ENCODE data around the gene RNFT1.
"Not testable (repeated sequence)": the region's sequence is repeated elsewhere in the genome, so short reads cannot be mapped to it uniquely, and the experiment has no call there.

Gene RNFT1

DNA sequence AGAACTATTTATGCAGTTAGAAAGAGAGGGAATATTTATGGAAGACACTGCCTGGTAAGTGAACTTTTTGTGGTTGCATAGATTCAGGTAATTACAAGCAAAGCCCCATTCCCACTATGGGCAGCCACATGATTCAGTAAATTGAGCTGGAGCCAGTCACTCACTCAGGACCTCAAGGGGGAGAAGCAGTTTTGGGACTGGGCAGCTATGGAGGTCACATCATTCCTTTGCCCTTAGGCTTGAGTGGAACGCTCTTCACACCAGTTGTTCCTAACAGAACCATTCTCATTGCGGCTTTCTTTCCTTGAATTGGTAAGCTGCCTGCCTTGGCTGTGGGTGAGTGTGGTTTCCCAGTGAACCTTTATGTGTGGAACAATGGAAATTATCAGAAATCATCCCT lies 34.4 kb downstream of the RNFT1 start:
- peaks cover 65% of the 10 kb centered on the region for H3K36me3 ChIP-seq (ENCODE audit: control insufficient read depth, insufficient read depth, low read length)
- H3K9ac ChIP-seq (ENCODE audit: low read length); H3K4me3 ChIP-seq (ENCODE audit: low read depth, low read length); H3K9me3 ChIP-seq (ENCODE audit: control insufficient read depth, insufficient read depth, low read depth, low read length); H3K4me1 ChIP-seq (ENCODE audit: control insufficient read depth, insufficient read depth, low read length); H3K27me3 ChIP-seq (ENCODE audit: control insufficient read depth, insufficient read depth, low read length); H3K27ac ChIP-seq (ENCODE audit: low read depth, low read length): not testable (repeated sequence)

DNA sequence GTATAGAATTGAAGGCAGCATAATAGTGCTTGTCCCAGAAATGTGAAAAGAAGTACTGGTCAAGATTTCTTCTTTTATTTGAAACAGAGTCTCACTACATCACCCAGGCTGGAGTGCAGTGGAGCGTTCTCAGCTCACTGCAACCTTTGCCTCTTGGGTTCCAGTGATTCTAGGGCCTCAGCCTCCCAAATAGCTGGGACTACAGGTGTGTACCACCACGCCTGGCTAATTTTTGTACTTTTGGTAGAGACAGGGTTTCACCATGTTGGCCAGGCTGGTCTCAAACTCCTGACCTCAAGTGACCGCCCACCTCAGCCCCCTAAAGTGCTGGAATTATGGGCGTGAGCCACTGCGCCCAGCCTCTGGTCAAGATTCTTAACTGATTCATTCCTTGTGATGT lies 43.9 kb downstream of the RNFT1 start:
- not testable (repeated sequence) for H3K9ac ChIP-seq (ENCODE audit: low read length); H3K4me1 ChIP-seq (ENCODE audit: control insufficient read depth, insufficient read depth, low read length); H3K9me3 ChIP-seq (ENCODE audit: control insufficient read depth, insufficient read depth, low read depth, low read length); H3K4me3 ChIP-seq (ENCODE audit: low read depth, low read length); H3K27ac ChIP-seq (ENCODE audit: low read depth, low read length); H3K27me3 ChIP-seq (ENCODE audit: control insufficient read depth, insufficient read depth, low read length)
- H3K36me3 ChIP-seq (ENCODE audit: control insufficient read depth, insufficient read depth, low read length), result peaks cover 22% of the 10 kb centered on the region

DNA sequence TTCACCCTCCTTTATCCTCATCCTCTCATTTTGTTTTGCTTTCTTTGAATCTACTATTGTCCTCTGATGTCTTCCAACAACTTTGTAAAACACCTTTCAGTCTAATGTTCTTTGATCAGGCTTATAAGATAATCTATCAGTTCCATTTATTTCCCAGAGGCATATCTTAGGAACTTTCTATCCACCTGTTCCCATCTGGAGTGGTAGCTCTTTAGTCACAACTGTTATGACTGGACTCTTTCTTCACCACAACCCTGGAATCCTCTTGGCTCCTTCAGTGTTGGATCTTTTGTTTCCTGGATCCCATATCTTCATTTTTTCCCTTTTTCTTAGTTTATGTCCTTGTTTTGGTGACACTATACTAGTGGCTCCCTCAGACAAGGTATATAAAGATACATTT lies 48.1 kb downstream of the RNFT1 start:
- Histone ChIP-seq H3K4me3 (ENCODE audit: low read depth, low read length) (no peak overlapping the region), H3K9me3 (ENCODE audit: control insufficient read depth, insufficient read depth, low read depth, low read length) (no peaks in the 10 kb centered on the region), H3K27me3 (ENCODE audit: control insufficient read depth, insufficient read depth, low read length) (no peaks in the 10 kb centered on the region), H3K36me3 (ENCODE audit: control insufficient read depth, insufficient read depth, low read length) (peaks cover 33% of the 10 kb centered on the region), H3K9ac (ENCODE audit: low read length) (no peak overlapping the region), H3K4me1 (ENCODE audit: control insufficient read depth, insufficient read depth, low read length) (no peaks in the 10 kb centered on the region), H3K27ac (ENCODE audit: low read depth, low read length) (no peak overlapping the region)

DNA sequence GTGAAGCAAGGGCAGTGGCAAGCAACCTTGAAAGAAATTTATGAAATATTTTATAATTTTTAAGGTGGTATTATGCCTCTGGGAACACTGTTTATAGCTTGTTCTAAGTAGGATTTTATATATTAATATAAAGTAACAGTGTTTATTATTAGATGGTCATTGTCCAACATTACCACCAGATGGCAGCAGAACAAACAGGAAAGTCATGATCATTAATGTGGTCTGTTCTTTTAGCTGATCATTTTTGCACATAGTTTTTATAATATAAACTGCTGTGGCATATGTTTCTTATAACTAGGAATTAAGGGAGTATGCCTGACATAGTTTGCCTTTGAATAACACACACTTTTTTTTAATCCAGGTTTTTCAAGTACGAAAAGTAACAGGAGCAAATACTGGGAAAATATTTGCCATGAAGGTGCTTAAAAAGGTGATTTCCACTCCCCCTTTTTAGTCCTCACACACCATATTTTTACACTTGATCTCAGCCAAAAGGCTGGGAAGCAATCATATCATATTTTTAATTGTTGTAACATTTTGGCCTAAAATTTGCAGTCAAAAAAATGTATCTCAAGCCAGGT lies 50.2 kb downstream of the RNFT1 start:
- H3K4me3 ChIP-seq (ENCODE audit: low read depth, low read length), result no peak overlapping the region
- H3K36me3 ChIP-seq (ENCODE audit: control insufficient read depth, insufficient read depth, low read length), result peaks cover 32% of the 10 kb centered on the region
- H3K9me3 ChIP-seq (ENCODE audit: control insufficient read depth, insufficient read depth, low read depth, low read length), result no peaks in the 10 kb centered on the region
- H3K27me3 ChIP-seq (ENCODE audit: control insufficient read depth, insufficient read depth, low read length), result no peaks in the 10 kb centered on the region
- no peak overlapping the region for H3K27ac ChIP-seq (ENCODE audit: low read depth, low read length)
- H3K9ac ChIP-seq (ENCODE audit: low read length), result no peak overlapping the region
- no peaks in the 10 kb centered on the region for H3K4me1 ChIP-seq (ENCODE audit: control insufficient read depth, insufficient read depth, low read length)

DNA sequence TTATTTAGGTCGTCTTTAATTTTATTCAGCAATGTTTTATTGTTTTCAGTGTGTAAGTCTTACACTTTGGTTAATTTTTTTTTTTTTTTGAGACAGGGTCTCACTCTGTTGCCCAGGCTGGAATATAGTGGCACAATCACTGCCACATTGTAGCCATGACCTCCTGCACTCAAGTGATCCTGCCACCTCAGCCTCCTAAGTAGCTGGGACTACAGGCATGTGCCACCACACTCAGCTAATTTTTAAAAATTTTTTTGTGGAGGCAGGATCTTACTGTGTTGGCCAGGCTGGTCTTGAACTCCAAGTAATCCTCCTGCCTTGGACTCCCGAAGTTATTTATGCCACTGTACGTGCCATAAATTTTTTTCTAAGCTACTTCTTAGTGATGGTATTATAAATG lies 57.1 kb downstream of the RNFT1 start:
- Histone ChIP-seq H3K27me3 (ENCODE audit: control insufficient read depth, insufficient read depth, low read length) (no peaks in the 10 kb centered on the region), H3K9me3 (ENCODE audit: control insufficient read depth, insufficient read depth, low read depth, low read length) (no peaks in the 10 kb centered on the region), H3K4me3 (ENCODE audit: low read depth, low read length) (no peak overlapping the region), H3K36me3 (ENCODE audit: control insufficient read depth, insufficient read depth, low read length) (peaks cover 4% of the 10 kb centered on the region; the same call in 1 of the 2 replicates), H3K27ac (ENCODE audit: low read depth, low read length) (no peak overlapping the region), H3K9ac (ENCODE audit: low read length) (no peak overlapping the region), H3K4me1 (ENCODE audit: control insufficient read depth, insufficient read depth, low read length) (no peaks in the 10 kb centered on the region)

DNA sequence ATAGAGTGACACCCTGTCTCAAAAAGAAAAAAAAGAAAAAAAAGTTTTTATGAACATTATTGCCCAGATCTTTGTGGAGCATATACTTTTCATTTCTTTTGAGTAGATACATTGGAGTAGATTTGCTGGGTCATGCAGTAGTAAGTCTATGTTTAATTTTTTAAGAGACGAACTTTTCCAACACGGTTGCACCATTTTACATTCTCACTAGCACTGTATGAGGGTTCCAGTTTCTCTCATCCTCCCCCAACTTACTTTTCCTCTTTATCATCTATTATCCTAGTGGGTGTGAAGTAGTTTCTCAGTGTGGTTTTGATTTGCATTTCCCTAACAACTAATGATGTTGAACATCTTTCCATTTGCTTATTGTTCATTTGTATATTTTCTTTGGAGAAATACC lies 61.1 kb downstream of the RNFT1 start:
- Histone ChIP-seq H3K27me3 (ENCODE audit: control insufficient read depth, insufficient read depth, low read length) (no peaks in the 10 kb centered on the region), H3K27ac (ENCODE audit: low read depth, low read length) (no peak overlapping the region)

More for the DNA sequence above, 61.1 kb downstream of the RNFT1 start:
- H3K9me3 ChIP-seq (ENCODE audit: control insufficient read depth, insufficient read depth, low read depth, low read length), result no peaks in the 10 kb centered on the region
- no peaks in the 10 kb centered on the region for H3K4me1 ChIP-seq (ENCODE audit: control insufficient read depth, insufficient read depth, low read length)
- no peak overlapping the region for H3K4me3 ChIP-seq (ENCODE audit: low read depth, low read length)
- H3K9ac ChIP-seq (ENCODE audit: low read length), result no peak overlapping the region
- H3K36me3 ChIP-seq (ENCODE audit: control insufficient read depth, insufficient read depth, low read length), result no peaks in the 10 kb centered on the region

Data from HUES6 (cell line).